NT2/D1 (cell line): ENCODE data around the gene FANCE.

Experiments used
- SUZ12 ChIP-seq: IDR thresholded peaks from 2 replicates; pipeline ENCODE4 v1.6.1; 2011; ENCODE audit not compliant: insufficient read length, insufficient read depth; ENCODE audit errors: extremely low read depth
- YY1 ChIP-seq: IDR thresholded peaks from 2 replicates; pipeline ENCODE4 v1.6.1; 2011; ENCODE audit not compliant: insufficient read length, insufficient read depth
- ZNF274 ChIP-seq: IDR thresholded peaks from 2 replicates; pipeline ENCODE4 v1.6.1; 2011; ENCODE audit warnings: mild to moderate bottlenecking, low read depth, low read length

GRCh38 chr6:35473850-35474130 lies 21.7 kb downstream of the FANCE start:
- TF ChIP-seq SUZ12, result no peak
- TF ChIP-seq YY1, result no peak
- no peak for TF ChIP-seq ZNF274
